ENCODE measurements around the gene ZNF408.

ZNF408 gene

GRCh38 chr11:46676436-46677158 lies 24.2 kb upstream of the ZNF408 start:
- no peak for DNase-seq (ENCODE audit: low spot score)

DNA sequence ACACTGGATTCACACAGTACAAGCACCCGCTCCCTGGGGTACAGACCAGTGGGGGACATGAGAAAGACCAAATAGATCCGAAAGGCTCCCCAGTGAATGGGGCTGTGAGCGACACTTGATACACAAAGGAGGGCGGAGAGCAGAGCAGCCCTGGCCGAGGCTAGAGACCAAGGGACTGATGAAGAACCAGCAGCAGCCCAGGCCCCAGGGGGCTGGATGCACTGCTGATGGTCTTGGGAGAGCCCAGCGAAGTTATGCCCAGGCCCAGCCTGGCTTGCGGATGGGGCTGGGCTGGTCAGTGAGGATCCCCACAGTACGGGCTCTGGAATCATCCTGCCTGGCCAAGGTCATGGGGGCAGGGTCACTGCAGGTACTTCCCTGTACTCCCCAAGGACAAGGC lies 23.7 kb upstream of the ZNF408 start:
- DNase-seq (ENCODE audit: low spot score) = no peak

- no peak for DNase-seq (ENCODE audit: low spot score)
Observed at GRCh38 chr11:46677991-46678740, 22.7 kb upstream of the ZNF408 start.

DNA sequence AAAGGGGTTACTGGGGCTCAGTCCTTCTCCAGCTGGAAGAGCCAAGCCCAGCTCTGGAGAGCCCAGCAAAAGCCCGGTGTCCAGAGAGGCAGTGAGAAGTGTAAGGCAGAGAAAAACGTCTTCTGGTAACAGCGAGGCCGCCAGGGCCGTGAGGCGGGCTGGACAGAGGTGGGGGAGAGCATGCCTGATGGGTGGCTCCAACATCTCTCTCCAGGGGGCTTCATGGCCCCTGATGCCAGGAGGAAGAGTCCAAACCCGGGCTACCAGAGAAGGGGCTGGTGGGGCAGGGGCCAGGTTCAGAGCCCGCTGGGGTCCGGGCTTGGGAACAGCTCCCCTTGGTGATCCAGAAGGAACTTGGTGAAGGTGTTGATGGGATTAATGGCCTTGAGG lies 22.1 kb upstream of the ZNF408 start:
- no peak for DNase-seq (ENCODE audit: low spot score)

DNA sequence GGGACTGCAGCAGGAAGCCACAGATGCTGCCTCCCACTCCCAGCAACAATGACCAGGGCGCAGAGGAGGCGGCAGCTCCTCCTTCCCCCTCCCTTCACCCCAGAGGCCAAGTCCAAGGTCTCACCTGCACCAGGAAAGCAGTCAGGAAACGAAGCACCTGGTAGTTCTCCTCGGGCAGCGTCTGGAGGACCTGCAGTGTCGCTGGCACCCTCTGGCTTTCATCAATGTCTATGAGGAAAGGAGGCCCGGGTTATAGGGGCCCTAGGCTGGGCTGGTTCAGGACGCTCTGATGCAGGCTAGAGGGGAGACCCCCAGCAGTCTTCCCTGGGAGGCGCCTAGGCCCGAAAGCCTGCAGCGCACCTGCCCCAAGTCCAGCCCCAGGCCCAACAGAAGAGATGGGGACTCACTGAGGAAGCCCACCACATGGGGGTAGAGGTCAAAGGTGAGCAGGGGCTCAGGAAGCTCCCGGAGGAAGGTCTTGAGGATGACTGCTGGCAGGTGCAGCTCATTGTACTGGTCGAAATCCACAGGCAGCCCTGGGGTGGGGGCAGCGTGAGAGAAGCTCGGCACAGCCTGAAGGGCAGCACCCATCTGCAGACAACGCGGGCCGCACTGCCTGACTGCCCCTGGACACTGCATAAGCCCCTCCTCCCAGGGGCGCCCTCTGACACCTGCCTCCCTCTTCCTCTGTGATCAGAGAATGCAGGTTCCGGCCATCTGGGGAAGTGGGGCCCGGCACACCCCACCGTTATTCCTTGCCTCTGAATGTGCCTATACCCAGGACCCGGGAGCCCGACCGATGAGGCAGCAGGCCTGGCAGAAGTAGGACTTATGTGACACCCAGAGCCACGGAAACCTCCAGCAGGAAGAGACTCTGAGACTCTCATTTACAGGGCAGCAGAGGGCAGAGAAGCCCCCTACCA lies 21.3 kb upstream of the ZNF408 start:
- DNase-seq (ENCODE audit: low spot score) = no peak

- DNase-seq (ENCODE audit: low spot score) = no peak
Observed at GRCh38 chr11:46680164-46680760, 20.6 kb upstream of the ZNF408 start.

DNA sequence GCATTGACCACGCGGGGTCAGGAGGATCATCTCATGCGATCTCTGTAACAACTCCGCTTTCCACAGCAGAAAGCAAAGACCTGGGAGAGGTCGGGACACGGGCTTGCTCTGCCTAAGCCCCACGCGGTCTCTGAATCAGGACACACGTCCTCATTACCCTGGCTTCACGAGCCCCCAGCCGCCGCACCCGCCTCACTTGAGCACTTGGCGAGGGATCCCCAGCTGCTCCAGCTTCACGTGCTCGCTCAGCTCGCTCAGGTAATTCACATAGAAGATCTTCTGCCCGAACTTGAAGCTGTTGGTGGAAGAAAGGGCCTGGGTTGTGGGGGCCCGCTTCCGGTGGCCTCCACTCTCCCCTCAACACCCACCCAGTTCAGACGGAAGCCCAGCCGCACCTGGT lies 20.0 kb upstream of the ZNF408 start:
- no peak for DNase-seq (ENCODE audit: low spot score)

DNA sequence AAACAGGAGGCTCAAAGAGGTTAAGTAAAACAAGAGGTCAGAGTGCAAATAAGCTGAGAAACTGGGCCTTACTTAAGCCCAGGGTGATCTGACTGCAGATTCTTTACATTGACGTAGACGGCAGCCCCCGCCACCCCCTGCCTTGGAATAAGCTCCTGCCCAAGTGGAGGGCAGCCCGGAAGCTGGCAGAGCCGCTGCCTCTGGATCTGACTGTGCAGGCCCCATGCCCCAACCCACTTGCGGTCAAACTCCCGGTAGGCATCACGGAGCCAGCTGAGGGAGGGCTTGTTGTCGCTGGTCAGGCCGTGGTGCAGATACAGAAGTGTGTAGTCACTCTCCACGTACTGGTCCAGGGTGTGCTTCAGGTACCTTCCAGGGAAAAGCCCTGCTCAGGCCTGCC lies 19.0 kb upstream of the ZNF408 start:
- no peak for DNase-seq (ENCODE audit: low spot score)

- no peak for DNase-seq (ENCODE audit: low spot score)
Observed at GRCh38 chr11:46682773-46683752, 17.8 kb upstream of the ZNF408 start.

DNA sequence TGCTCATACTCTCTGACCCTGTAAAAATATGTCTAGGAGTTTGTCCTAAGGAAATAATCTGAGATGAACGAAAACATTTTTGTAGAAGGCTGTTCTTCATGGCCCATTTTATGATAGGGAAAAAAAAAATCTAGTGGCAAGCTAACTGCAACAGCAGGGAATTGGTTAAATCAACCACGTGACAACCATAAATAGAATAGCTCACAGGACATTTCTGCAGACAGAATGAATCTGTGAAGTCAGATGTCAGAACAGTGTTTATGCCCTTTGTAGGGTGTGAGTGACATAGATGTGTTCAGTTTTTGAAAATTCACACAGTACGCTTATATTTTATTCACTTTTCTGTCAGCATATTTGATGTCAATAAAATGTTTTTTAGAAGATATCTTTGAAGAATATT lies 16.5 kb upstream of the ZNF408 start:
- no peak for DNase-seq (ENCODE audit: low spot score)

GRCh38 chr11:46686886-46687795 lies 13.7 kb upstream of the ZNF408 start:
- DNase-seq (ENCODE audit: low spot score) = no peak

GRCh38 chr11:46690702-46691101 lies 10.1 kb upstream of the ZNF408 start:
- DNase-seq (ENCODE audit: low spot score) = no peak

- DNase-seq (ENCODE audit: low spot score) = no peak
Observed at GRCh38 chr11:46692450-46692849, 8.4 kb upstream of the ZNF408 start.

DNA sequence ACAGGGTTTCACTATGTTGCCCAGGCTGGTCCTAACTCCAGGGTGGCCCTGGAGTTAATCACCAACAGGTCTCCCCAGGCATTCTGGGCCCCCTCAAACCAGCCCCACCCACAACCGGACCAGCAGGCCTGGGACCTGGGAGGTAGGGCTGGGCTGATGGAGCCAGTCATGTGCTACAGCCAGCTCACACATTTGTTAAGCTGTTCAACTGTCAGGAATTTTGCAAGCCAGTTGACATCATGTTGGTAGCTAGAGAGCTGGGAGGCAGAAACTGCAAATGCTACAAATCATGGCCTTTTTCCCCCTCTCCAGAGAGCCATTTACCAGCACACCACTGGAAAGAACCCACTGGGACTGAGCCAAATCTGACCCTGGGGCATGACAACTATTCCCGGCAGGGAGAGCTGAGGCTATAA lies 7.2 kb upstream of the ZNF408 start:
- no peak for DNase-seq (ENCODE audit: low spot score)

- no peak for DNase-seq (ENCODE audit: low spot score)
Observed at GRCh38 chr11:46694072-46694471, 6.8 kb upstream of the ZNF408 start.

GRCh38 chr11:46694607-46695006 lies 6.2 kb upstream of the ZNF408 start:
- DNase-seq (ENCODE audit: low spot score) = no peak

DNA sequence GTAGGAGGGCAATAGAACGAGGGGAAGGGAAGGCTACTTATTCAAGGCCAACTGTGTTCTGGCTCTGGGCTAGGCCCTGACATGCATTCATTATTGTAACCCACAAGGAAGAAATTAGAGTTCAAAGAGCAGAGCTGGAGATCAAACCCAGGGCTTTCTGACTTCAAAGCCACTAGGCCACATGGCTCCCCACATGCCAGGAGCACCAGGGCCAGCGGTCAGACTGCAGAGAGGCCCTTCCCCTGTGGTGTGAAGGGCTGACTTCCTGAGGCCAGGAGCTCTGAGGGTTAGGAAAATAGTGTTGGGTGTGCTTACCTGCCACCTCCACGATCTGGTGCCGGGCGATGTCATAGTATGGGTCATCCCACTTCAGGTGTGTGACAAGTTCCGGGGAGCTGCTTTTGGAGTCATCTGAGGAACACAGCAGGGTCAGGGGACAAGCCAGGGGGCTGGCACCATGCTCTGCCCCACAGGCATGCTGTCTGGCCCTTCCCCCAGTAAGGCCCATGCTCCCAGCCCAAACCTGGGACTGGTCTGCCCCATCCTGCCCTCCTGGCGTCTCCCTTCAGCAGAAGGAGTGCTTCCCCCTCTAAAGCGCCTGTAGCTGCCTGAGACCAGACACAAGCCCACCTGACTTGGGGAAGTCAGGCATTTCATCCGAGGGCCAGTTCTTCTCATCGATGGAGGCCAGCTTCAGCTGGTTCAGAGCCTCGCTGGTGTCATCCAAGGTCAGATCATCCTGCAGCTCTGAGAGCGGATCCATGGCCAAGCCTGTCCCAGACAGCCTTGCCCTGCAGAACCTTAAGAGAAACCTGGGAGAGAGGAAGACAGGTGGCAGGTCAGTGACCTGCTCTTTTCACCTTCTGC lies 5.3 kb upstream of the ZNF408 start:
- no peak for DNase-seq (ENCODE audit: low spot score)

- DNase-seq (ENCODE audit: low spot score) = no peak
Observed at GRCh38 chr11:46696212-46696558, 4.6 kb upstream of the ZNF408 start.

DNA sequence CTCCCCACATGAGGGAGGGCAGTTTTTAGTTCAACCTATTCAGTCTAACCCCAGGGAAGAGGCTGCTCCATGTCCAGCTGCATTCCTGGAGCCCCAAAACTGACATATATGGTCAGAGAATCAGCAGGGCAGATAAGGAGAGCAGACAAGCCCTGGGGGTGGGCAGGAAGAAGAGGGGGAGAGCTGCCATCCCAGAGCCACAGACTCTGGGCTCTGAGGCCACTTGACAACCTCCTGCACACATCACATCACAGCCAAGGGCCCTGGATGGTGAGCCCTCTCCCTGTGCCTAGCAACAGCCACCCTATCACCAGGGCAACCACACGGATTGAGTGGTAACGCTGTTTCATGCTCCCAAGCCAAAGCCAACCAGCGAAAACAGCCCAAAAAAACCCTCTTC lies 3.5 kb upstream of the ZNF408 start:
- no peak for DNase-seq (ENCODE audit: low spot score)

Measured in CD4-positive, alpha-beta T cell treated with Interleukin-6 at 100 ng/mL for 8 hours (primary cell).